AG04450 (cell line): ENCODE results near the gene TMEM205. TPM values are rescaled to one million over a fixed set of nuclear protein-coding genes. Genes with fewer than 3 reads are reported as not detected.

Experiments used
- CTCF ChIA-PET: fragments of 300-600, 350-600 bp; formaldehyde crosslinking; extraction: SDS; loops from one replicate; lab custom pipeline; 2022; ENCODE audit warnings: antibody characterized with exemption, inconsistent platforms; lab: Charles Lee
- POLR2A ChIA-PET: fragments of 350-600 bp; formaldehyde crosslinking; extraction: SDS; loops from one replicate; lab custom pipeline; 2021; ENCODE audit warnings: antibody characterized with exemption, inconsistent platforms; lab: Yijun Ruan, JAX
- DNase-seq: peaks from one replicate; pipeline ENCODE4 v3.0.0-alpha.2; 2011; ENCODE audit warnings: low read depth, low spot score
- H3K27ac ChIP-seq: one replicate; pipeline ENCODE4 v1.5.1; 2012; ENCODE audit warnings: low read depth, low read length, control low read depth
- H3K27me3 ChIP-seq: one replicate; pipeline ENCODE4 v1.6.0; 2012; ENCODE audit warnings: low read length; ENCODE audit not compliant: control insufficient read depth, insufficient read depth
- H3K4me3 ChIP-seq: 2 replicates; pipeline ENCODE4 v1.5.1; 2011; ENCODE audit warnings: mild to moderate bottlenecking, low read depth, low read length, control low read depth
- H3K9me3 ChIP-seq: 2 replicates; pipeline ENCODE4 v1.5.1; 2012; ENCODE audit warnings: low read length; ENCODE audit not compliant: control insufficient read depth, insufficient read depth
- CTCF ChIP-seq: IDR thresholded peaks from 2 replicates; pipeline ENCODE4 v1.5.1; 2011; ENCODE audit warnings: low read depth, low read length, control low read depth, inconsistent platforms
- polyA plus RNA-seq: library from polyadenylated mRNA; depleted of rRNA; stranded (reverse); fragments of >200 nt; gene quantifications from 2 replicates; pipeline ENCODE4 v1.2.3, GENCODE V29; 2011

The TMEM205 gene
- polyA plus RNA-seq, 1 experiment, result 71.9 TPM

GRCh38 chr19:11306337-11306736 is 39.7 kb downstream of the TMEM205 start:
- Histone ChIP-seq H3K27ac (no peak overlapping the region), H3K4me3 (no peak overlapping the region), H3K27me3 (peaks cover 3% of the 10 kb centered on the region), H3K9me3 (no peaks in the 10 kb centered on the region)
- CTCF ChIA-PET, result interaction anchor here (1.8 kb wide), 1 partner anchor 12 kb away, joined by 6 read pairs; no protein-coding TSS in a partner anchor
- DNase-seq, result no peak
- no peak for TF ChIP-seq CTCF
- POLR2A ChIA-PET, result no interaction called here

- peaks cover 11% of the 10 kb centered on the region for H3K27me3 ChIP-seq
- no peak overlapping the region for H3K27ac ChIP-seq
- POLR2A ChIA-PET, result no interaction called here
- H3K4me3 ChIP-seq, result no peak overlapping the region
- no peak for DNase-seq
- CTCF ChIA-PET, result interaction anchor here (1.3 to 1.8 kb wide), 2 partner anchors 11 kb away, joined by 4 to 6 read pairs; no protein-coding TSS in a partner anchor
- no peak for TF ChIP-seq CTCF
- H3K9me3 ChIP-seq, result peaks cover 3% of the 10 kb centered on the region; the same call in 1 of the 2 replicates
Measured at GRCh38 chr19:11304936-11305335, 41.1 kb downstream of the TMEM205 start.

GRCh38 chr19:11300811-11301120 is 45.3 kb downstream of the TMEM205 start:
- TF ChIP-seq CTCF, result no peak
- peaks cover 10% of the 10 kb centered on the region for H3K27me3 ChIP-seq
- no peak for DNase-seq
- ChIA-PET POLR2A (no interaction called here), CTCF (interaction anchor here (0.7 kb wide), 1 partner anchor 8 kb away, joined by 3 read pairs; no protein-coding TSS in a partner anchor)
- H3K9me3 ChIP-seq, result peaks cover 3% of the 10 kb centered on the region; the same call in 1 of the 2 replicates
- H3K27ac ChIP-seq, result no peak overlapping the region
- no peak overlapping the region for H3K4me3 ChIP-seq

- TF ChIP-seq CTCF, result no peak
- Histone ChIP-seq H3K4me3 (no peak overlapping the region), H3K27ac (no peak overlapping the region), H3K9me3 (peaks cover 3% of the 10 kb centered on the region; the same call in 1 of the 2 replicates), H3K27me3 (peaks cover 10% of the 10 kb centered on the region)
- no peak for DNase-seq
- ChIA-PET POLR2A (no interaction called here), CTCF (no interaction called here)
Measured at GRCh38 chr19:11299946-11300810, 45.9 kb downstream of the TMEM205 start.

GRCh38 chr19:11296264-11296663 is 49.8 kb downstream of the TMEM205 start:
- H3K4me3 ChIP-seq, result no peak overlapping the region
- H3K27ac ChIP-seq, result no peak overlapping the region
- peaks cover 3% of the 10 kb centered on the region; the same call in 1 of the 2 replicates for H3K9me3 ChIP-seq
- no peak for TF ChIP-seq CTCF
- CTCF ChIA-PET, result interaction anchor here (1.0 kb wide), 1 partner anchor 79 kb away, joined by 4 read pairs; the partner anchor contains the start of gene SWSAP1
- POLR2A ChIA-PET, result no interaction called here
- DNase-seq, result no peak
- peaks cover 10% of the 10 kb centered on the region for H3K27me3 ChIP-seq
